Measurements from ENCODE around the gene DNM3.

GRCh38 chr1:171803045-171803444 lies 38.3 kb upstream of the DNM3 start:
- TF ChIP-seq POLR2A (IDR thresholded peaks at IDR 0.05; ENCODE audit: low read length) (no peak), GATA1 (IDR thresholded peaks at IDR 0.05; ENCODE audit: low read depth, low read length) (no peak)
